BJ (cell line): ENCODE results near the gene TRIB2. TPM values are rescaled to one million over a fixed set of nuclear protein-coding genes. Genes with fewer than 3 reads are reported as not detected.

ENCODE experiments used
- CTCF ChIA-PET: fragments of 350-600 bp; formaldehyde crosslinking; extraction: SDS; loops from one replicate; lab custom pipeline; 2021; ENCODE audit warnings: antibody characterized with exemption, inconsistent platforms; lab: Yijun Ruan, JAX
- POLR2A ChIA-PET: fragments of 300-600 bp; sonication (Branson Sonifier 250); formaldehyde crosslinking; extraction: SDS; loops from one replicate; lab custom pipeline; 2021; ENCODE audit warnings: antibody characterized with exemption; lab: Charles Lee
- DNase-seq: peaks from one replicate; pipeline ENCODE4 v3.0.0-alpha.2; 2011; ENCODE audit warnings: low read depth
- H3K27me3 ChIP-seq: 2 replicates; pipeline ENCODE4 v1.6.0; 2011; ENCODE audit warnings: low read length; ENCODE audit not compliant: control insufficient read depth, insufficient read depth
- H3K36me3 ChIP-seq: 2 replicates; pipeline ENCODE4 v1.5.1; 2011; ENCODE audit warnings: low read length; ENCODE audit not compliant: control insufficient read depth, insufficient read depth
- H3K4me3 ChIP-seq: 2 replicates; pipeline ENCODE4 v1.5.1; 2011; ENCODE audit warnings: low read depth, mild to moderate bottlenecking, control low read depth, low read length
- polyA plus RNA-seq: library from polyadenylated mRNA; depleted of rRNA; stranded (reverse); fragments of >200 nt; gene quantifications from 2 replicates; pipeline ENCODE4 v1.2.3, GENCODE V29; 2011
- TF ChIP-seq, protein P1 (sequence below): IDR thresholded peaks from 2 replicates; pipeline ENCODE4 v1.5.1; 2011; ENCODE audit warnings: low read depth, mild to moderate bottlenecking, control low read depth, inconsistent platforms, low read length, moderate library complexity; ENCODE audit not compliant: insufficient read depth

The TRIB2 gene
- polyA plus RNA-seq, 1 experiment, result 11.0 TPM

DNA sequence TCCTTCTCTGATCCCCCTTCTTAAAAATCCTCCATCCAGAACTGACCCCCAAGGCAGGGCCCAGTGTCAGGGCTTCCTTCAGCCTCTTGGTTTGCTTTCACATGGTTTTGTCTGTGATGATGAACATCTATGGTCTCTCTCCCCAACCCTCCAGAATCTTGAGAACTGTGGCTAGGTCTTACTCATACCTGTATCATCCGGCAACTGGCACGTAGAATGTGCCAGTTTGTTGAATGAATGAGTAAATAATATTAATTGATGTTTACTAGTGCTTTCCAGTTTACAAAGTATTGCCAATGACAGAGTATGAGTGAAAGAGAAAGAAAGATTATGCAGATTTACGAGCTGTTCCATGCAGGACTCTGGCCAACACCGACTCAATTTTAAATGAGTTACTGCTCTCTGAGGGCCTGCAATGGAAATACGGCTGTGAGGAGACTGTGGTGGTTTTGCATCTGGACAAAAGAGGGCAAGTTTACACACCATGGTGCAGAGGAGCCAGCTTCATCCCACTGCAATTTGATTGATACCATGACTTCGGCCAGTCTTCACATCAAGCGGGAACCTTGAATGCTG is 29.9 kb upstream of the TRIB2 start:
- no peak for DNase-seq

DNA sequence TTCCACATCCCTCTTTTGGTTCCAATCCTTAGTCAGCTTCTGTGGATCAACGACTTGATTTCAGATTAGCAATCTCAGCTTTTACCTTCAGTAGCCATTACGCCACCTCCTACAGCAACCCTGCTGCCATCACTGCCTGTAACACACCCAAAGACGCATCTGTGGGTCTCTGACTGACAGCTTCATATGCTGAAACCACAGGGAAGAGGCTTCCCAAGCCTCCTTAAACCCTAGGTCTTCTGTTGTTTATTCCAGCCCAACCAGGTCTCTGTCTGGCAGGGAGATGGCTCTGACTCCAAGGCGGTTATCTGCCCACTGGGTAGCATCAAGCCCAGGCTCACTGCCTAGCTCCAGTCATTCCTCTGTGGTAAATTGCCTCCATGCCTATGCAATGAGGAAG is 28.6 kb upstream of the TRIB2 start:
- ChIA-PET POLR2A (no interaction called here), CTCF (no interaction called here)
- no peaks in the 10 kb centered on the region for H3K36me3 ChIP-seq
- no peak overlapping the region for H3K4me3 ChIP-seq
- no peaks in the 10 kb centered on the region for H3K27me3 ChIP-seq
- DNase-seq, result no peak
- TF ChIP-seq, protein P1, sequence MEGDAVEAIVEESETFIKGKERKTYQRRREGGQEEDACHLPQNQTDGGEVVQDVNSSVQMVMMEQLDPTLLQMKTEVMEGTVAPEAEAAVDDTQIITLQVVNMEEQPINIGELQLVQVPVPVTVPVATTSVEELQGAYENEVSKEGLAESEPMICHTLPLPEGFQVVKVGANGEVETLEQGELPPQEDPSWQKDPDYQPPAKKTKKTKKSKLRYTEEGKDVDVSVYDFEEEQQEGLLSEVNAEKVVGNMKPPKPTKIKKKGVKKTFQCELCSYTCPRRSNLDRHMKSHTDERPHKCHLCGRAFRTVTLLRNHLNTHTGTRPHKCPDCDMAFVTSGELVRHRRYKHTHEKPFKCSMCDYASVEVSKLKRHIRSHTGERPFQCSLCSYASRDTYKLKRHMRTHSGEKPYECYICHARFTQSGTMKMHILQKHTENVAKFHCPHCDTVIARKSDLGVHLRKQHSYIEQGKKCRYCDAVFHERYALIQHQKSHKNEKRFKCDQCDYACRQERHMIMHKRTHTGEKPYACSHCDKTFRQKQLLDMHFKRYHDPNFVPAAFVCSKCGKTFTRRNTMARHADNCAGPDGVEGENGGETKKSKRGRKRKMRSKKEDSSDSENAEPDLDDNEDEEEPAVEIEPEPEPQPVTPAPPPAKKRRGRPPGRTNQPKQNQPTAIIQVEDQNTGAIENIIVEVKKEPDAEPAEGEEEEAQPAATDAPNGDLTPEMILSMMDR, result no peak

More for the DNA sequence above, 29.9 kb upstream of the TRIB2 start:
- TF ChIP-seq, protein P1, result no peak
- Histone ChIP-seq H3K27me3 (peaks cover 2% of the 10 kb centered on the region; the same call in 1 of the 2 replicates), H3K36me3 (no peaks in the 10 kb centered on the region), H3K4me3 (no peak overlapping the region)
- ChIA-PET CTCF (no interaction called here), POLR2A (no interaction called here)

DNA sequence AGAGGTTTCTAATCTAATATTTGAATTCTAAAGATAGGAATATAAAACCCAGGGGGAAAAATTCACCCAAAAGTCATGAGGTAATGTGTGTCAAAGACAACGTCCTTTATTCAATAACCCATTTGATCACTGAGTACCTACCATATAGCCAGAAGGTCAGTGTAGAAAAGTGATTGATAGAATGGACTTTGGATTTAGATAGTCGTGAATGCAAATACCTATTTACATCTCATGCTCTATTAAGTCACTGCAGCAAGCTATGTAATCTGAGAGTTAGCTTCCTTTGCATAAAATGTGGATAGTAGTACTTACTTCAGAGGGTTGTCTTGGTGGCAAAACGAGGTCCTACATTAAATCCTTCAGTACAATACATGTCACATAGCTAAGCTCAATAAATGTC is 27.8 kb upstream of the TRIB2 start:
- no peaks in the 10 kb centered on the region for H3K36me3 ChIP-seq
- TF ChIP-seq, protein P1, result no peak
- H3K27me3 ChIP-seq, result no peaks in the 10 kb centered on the region
- CTCF ChIA-PET, result no interaction called here
- no peak for DNase-seq
- POLR2A ChIA-PET, result no interaction called here
- H3K4me3 ChIP-seq, result no peak overlapping the region

DNA sequence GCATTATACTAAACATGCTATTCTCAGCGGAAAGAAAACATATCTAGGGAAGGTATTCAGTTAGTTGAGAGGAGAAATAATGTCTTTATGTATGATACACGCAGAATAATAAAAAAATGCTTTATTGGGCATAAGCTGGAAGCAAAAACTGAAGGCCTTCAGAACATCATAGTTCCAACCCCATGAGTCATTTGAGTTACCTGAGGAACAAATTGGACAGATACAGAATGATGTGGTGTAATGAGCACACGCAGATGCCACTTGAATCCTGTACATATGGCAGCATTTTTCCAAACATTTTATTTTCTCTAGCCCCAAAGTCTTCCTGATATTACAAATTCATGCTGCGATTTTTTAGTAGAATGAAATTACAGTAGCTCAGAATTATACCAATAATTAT is 23.2 kb upstream of the TRIB2 start:
- Histone ChIP-seq H3K27me3 (no peaks in the 10 kb centered on the region), H3K4me3 (no peak overlapping the region), H3K36me3 (no peaks in the 10 kb centered on the region)
- DNase-seq, result no peak
- CTCF ChIA-PET, result interaction anchor here (0.7 kb wide), 1 partner anchor 22 kb away, joined by 3 read pairs; no protein-coding TSS in a partner anchor
- POLR2A ChIA-PET, result no interaction called here
- TF ChIP-seq, protein P1, result no peak

DNA sequence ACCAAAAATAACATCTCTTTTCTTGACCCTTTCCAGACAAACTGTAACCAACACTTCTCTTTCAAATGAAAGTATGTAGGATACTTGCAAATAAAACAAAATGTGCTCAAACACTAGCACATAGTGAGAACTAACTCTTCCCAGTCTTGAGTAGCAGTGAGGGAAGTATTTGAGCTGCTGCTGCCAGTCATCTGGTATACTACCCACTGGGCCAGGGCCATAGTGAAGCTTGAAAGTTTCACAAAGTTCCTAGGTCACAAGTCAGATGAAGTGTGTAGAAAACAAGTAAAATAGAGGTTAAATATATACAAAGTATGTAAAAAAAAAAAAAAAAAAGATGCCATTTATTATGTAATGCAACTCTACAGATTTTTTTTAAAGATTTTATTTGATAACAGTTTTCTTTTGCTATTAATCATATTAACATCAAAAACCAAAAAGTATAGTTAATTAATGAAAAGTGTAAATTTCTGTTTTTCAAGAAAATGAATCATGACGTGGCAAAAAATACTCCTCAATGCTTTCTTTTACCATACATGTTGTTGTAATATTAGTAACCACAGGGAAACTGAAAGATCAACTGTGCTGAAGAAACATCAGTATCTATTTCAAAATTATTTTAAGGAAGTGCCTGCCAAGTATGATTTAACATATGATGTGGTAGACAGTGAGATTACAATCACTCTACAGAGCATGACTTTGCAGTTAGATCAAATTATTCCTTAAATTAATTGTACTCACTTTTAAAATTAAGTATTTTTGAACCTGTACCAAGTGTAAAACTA is 21.6 kb upstream of the TRIB2 start:
- ChIA-PET POLR2A (no interaction called here), CTCF (no interaction called here)
- Histone ChIP-seq H3K4me3 (no peak overlapping the region), H3K36me3 (no peaks in the 10 kb centered on the region), H3K27me3 (no peaks in the 10 kb centered on the region)
- no peak for DNase-seq
- TF ChIP-seq, protein P1, result no peak
